SH-SY5Y (cell line): ENCODE data around the gene CYP27C1.

Experiments
- GATA2 ChIP-seq: IDR thresholded peaks from 2 replicates; pipeline ENCODE4 v1.6.1; 2011; ENCODE audit warnings: mild to moderate bottlenecking, low read depth, low read length
- GATA3 ChIP-seq: IDR thresholded peaks from 2 replicates; pipeline ENCODE4 v1.6.1; 2011; ENCODE audit warnings: low read depth, mild to moderate bottlenecking, low read length, moderate library complexity

GRCh38 chr2:127226132-127226519 is 6.0 kb upstream of the CYP27C1 start:
- TF ChIP-seq GATA2 (no peak), GATA3 (no peak)
